HCT116 (cell line): ENCODE results near the gene R3HDM4. TPM values are rescaled to one million over a fixed set of nuclear protein-coding genes. Genes with fewer than 3 reads are reported as not detected.

Source experiments
- ATAC-seq: fragments of 200-7000 bp; cut with Tn5 transposase; 2 replicates; pipeline ENCODE4 v1.9.1; 2020; ENCODE audit warnings: mild to moderate bottlenecking, moderate library complexity
- BruUV-seq: library from RNA; stranded (reverse); fragments of 400-500 nt; replicated peaks from 2 replicates; lab custom pipeline; 2021; lab: Mats Ljungman, UMichigan
- CTCF ChIA-PET: fragments of 300-600 bp; sonication (Branson Sonifier 250); formaldehyde crosslinking; loops from one replicate; lab custom pipeline; 2021; ENCODE audit warnings: antibody characterized with exemption; lab: Charles Lee
- POLR2A ChIA-PET: fragments of 300-600, 350-600 bp; sonication (Branson Sonifier 250); formaldehyde crosslinking; loops from one replicate; lab custom pipeline; 2021; ENCODE audit warnings: antibody characterized with exemption; lab: Charles Lee
- RAD21 ChIA-PET, 2 experiments: fragments of 300-600 bp; sonication (Branson Sonifier 250); formaldehyde crosslinking; loops; one replicate each; lab custom pipeline; 2023; ENCODE audit warnings: low total read pairs in 2 of 2; ENCODE audit not compliant: uncharacterized antibody in 2 of 2, unreplicated experiment in 2 of 2, low non-redundant PET in 1 of 2; lab: Charles Lee
- DNase-seq: peaks from one replicate; pipeline ENCODE4 v3.0.0-alpha.2; 2010; ENCODE audit warnings: low read depth, low spot score
- H2AFZ ChIP-seq: fragments of 200-600 bp; shearing (Covaris generic), sonication (generic); 2 replicates; pipeline ENCODE4 v1.6.1; 2017; ENCODE audit warnings: low read depth, mixed run types, mixed read lengths, antibody characterized with exemption, low read length; ENCODE audit not compliant: poor library complexity, severe bottlenecking
- H3K27ac ChIP-seq: 2 replicates; pipeline ENCODE4 v1.5.1; 2012; ENCODE audit warnings: low read depth, low read length
- H3K27me3 ChIP-seq: fragments of 200-600 bp; sonication (generic); 2 replicates; pipeline ENCODE4 v1.6.1; 2016; ENCODE audit warnings: mixed run types, low read length, mixed read lengths; ENCODE audit not compliant: insufficient read depth
- H3K36me3 ChIP-seq, 2 experiments: fragments of 200-500 bp in 1 of 2; fragments of 200-600 bp in 1 of 2; sonication (Bioruptor generic) in 1 of 2; sonication (generic) in 1 of 2; 2 replicates each; pipeline versions ENCODE4 v1.5.1 to v1.6.1; 2014 to 2016; ENCODE audit warnings: low read length in 2 of 2, inconsistent platforms in 1 of 2, mixed read lengths in 1 of 2, mixed run types in 1 of 2; ENCODE audit not compliant: insufficient read depth in 2 of 2, control insufficient read depth in 1 of 2
- H3K4me1 ChIP-seq, 2 experiments: fragments of 200-600 bp in 1 of 2; sonication (generic) in 1 of 2; 2 replicates each; pipeline versions ENCODE4 v1.5.1 to v1.6.1; 2012 to 2017; ENCODE audit warnings: low read length in 2 of 2, inconsistent platforms in 1 of 2, mild to moderate bottlenecking in 1 of 2, mixed read lengths in 1 of 2, mixed run types in 1 of 2, moderate library complexity in 1 of 2; ENCODE audit not compliant: insufficient read depth in 2 of 2, control insufficient read depth in 1 of 2
- H3K4me2 ChIP-seq: fragments of 200-600 bp; sonication (generic); 2 replicates; pipeline ENCODE4 v1.6.1; 2017; ENCODE audit warnings: mixed run types, low read length, mixed read lengths
- H3K4me3 ChIP-seq, 2 experiments: fragments of 200-600 bp in 1 of 2; sonication (generic) in 1 of 2; replicated peaks in 1 of 2; 2 replicates each; pipeline ENCODE4 v1.5.1; 2011 to 2016; ENCODE audit warnings: low read length in 2 of 2, control low read depth in 1 of 2, low read depth in 1 of 2, mild to moderate bottlenecking in 1 of 2, mixed read lengths in 1 of 2, mixed run types in 1 of 2
- H3K79me2 ChIP-seq: fragments of 200-600 bp; sonication (generic); 2 replicates; pipeline ENCODE4 v1.6.1; 2017; ENCODE audit warnings: mild to moderate bottlenecking, mixed run types, low read length, moderate library complexity, mixed read lengths; ENCODE audit not compliant: insufficient read depth
- H3K9ac ChIP-seq: fragments of 200-600 bp; sonication (generic); 2 replicates; pipeline ENCODE4 v1.6.1; 2016; ENCODE audit warnings: low read length, mixed read lengths
- H3K9me2 ChIP-seq: fragments of 200-600 bp; sonication (generic), shearing (Covaris generic); 2 replicates; pipeline ENCODE4 v1.6.1; 2017; ENCODE audit warnings: mixed run types, mild to moderate bottlenecking, moderate library complexity; ENCODE audit not compliant: insufficient read depth
- H3K9me3 ChIP-seq, 2 experiments: fragments of 200-500 bp in 1 of 2; fragments of 200-600 bp in 1 of 2; sonication (Bioruptor generic) in 1 of 2; sonication (generic) in 1 of 2; 2 replicates each; pipeline ENCODE4 v1.6.1; 2014 to 2017; ENCODE audit warnings: low read length in 2 of 2, mixed read lengths in 2 of 2, inconsistent platforms in 1 of 2, low read depth in 1 of 2, mild to moderate bottlenecking in 1 of 2, mixed run types in 1 of 2, moderate library complexity in 1 of 2; ENCODE audit not compliant: control insufficient read depth in 1 of 2, insufficient read depth in 1 of 2
- H4K20me1 ChIP-seq: fragments of 200-600 bp; sonication (generic), shearing (Covaris generic); 2 replicates; pipeline ENCODE4 v1.6.1; 2017; ENCODE audit warnings: mixed run types, mild to moderate bottlenecking, moderate library complexity; ENCODE audit not compliant: insufficient read depth
- CBX3 ChIP-seq: IDR thresholded peaks from 2 replicates; pipeline ENCODE4 v1.6.1; 2012; ENCODE audit warnings: low read depth
- CEBPB ChIP-seq: IDR thresholded peaks from 2 replicates; pipeline ENCODE4 v1.6.1; 2012; ENCODE audit warnings: low read depth
- CTCF ChIP-seq, 3 experiments: fragments of 200-600 bp in 1 of 3; sonication (generic) in 1 of 3; IDR thresholded peaks in 2 of 3; conservative IDR thresholded peaks in 1 of 3; 2 replicates each; pipeline ENCODE4 v1.5.1; 2012 to 2017; ENCODE audit warnings: low read depth in 2 of 3, low read length in 2 of 3, antibody characterized with exemption in 1 of 3, borderline replicate concordance in 1 of 3, control low read depth in 1 of 3, mild to moderate bottlenecking in 1 of 3, mixed read lengths in 1 of 3, mixed run types in 1 of 3, moderate library complexity in 1 of 3; ENCODE audit not compliant: insufficient read depth in 1 of 3
- EGR1 ChIP-seq: IDR thresholded peaks from 2 replicates; pipeline ENCODE4 v1.6.1; 2012; ENCODE audit warnings: low read depth
- EZH2phosphoT487 ChIP-seq: fragments of 200-600 bp; IDR thresholded peaks from 2 replicates; pipeline ENCODE4 v1.6.1; 2018; ENCODE audit warnings: antibody characterized with exemption, borderline replicate concordance
- FOSL1 ChIP-seq: IDR thresholded peaks from 2 replicates; pipeline ENCODE4 v1.6.1; 2012; ENCODE audit warnings: low read depth
- MAX ChIP-seq: IDR thresholded peaks from 2 replicates; pipeline ENCODE4 v1.6.1; 2012
- POLR2A ChIP-seq: IDR thresholded peaks from 2 replicates; pipeline ENCODE4 v1.7.0; 2011; ENCODE audit warnings: borderline replicate concordance; ENCODE audit not compliant: insufficient read depth, insufficient read length; ENCODE audit errors: extremely low read depth
- POLR2AphosphoS5 ChIP-seq: IDR thresholded peaks from 2 replicates; pipeline ENCODE4 v1.6.1; 2011; ENCODE audit warnings: mild to moderate bottlenecking, low read depth, low read length, moderate library complexity
- RAD21 ChIP-seq: IDR thresholded peaks from 2 replicates; pipeline ENCODE4 v1.6.1; 2012; ENCODE audit warnings: low read depth, mild to moderate bottlenecking
- REST ChIP-seq: IDR thresholded peaks from 2 replicates; pipeline ENCODE4 v1.6.1; 2012; ENCODE audit warnings: low read depth
- SP1 ChIP-seq: IDR thresholded peaks from 2 replicates; pipeline ENCODE4 v1.6.1; 2012; ENCODE audit warnings: low read depth
- SRF ChIP-seq: IDR thresholded peaks from 2 replicates; pipeline ENCODE4 v1.6.1; 2012; ENCODE audit warnings: low read depth
- YY1 ChIP-seq: IDR thresholded peaks from 2 replicates; pipeline ENCODE4 v1.6.1; 2011; ENCODE audit warnings: low read length, low read depth, moderate library complexity, mild to moderate bottlenecking; ENCODE audit not compliant: insufficient replicate concordance; ENCODE audit errors: extremely low read depth
- ZFX ChIP-seq: fragments of 450-650 bp; IDR thresholded peaks from 2 replicates; pipeline ENCODE4 v1.6.1; 2017
- ZNF274 ChIP-seq: fragments of 200-500 bp; sonication (Bioruptor generic); IDR thresholded peaks from 2 replicates; pipeline ENCODE4 v1.6.1; 2014; ENCODE audit warnings: mild to moderate bottlenecking, low read depth, low read length, inconsistent platforms
- intact Hi-C: fragments of 100-400 bp; cut with micrococcal nuclease; formaldehyde crosslinking; loops from 2 replicates; pipeline ENCODE4 v1.10.0; 2022
- total RNA-seq: library from RNA; stranded (reverse); gene quantifications from one replicate; pipeline ENCODE4 v1.2.1, GENCODE V29; 2021; ENCODE audit not compliant: unreplicated experiment

Gene R3HDM4
- total RNA-seq, 1 experiment from 2014 or later = 92.3 TPM

GRCh38 chr19:892894-893689 is 19.9 kb downstream of the R3HDM4 start, which contains the start of the genes MED16 and RNU6-9:
MED16 (minus strand) TSS chr19:893187; CDS start chr19:891131, 2,056 bp downstream.
RNU6-9 (plus strand) TSS chr19:893484.
- peak; percentile 89 for ATAC-seq
- Histone ChIP-seq H3K27ac (peak within 1 kb of the TSS; percentile 82), H3K27me3 (no peaks in the 10 kb centered on the region), H3K9ac (peak within 1 kb of the TSS; percentile 87), H2AFZ (peak within 1 kb of the TSS; percentile 67), H3K4me3 (peak within 1 kb of the TSS; percentile 83 to 85), H4K20me1 (no peaks in the 10 kb centered on the region), H3K79me2 (peaks cover 12% of the 10 kb centered on the region; the same call in 1 of the 2 replicates), H3K4me2 (peak within 1 kb of the TSS; percentile 80), H3K36me3 (peaks cover 6 to 19% of the 10 kb centered on the region in 2 experiments; a peak in 2 of 4 replicates), H3K4me1 (peaks cover 0 to 13% of the 10 kb centered on the region in 2 experiments; a peak in 2 of 4 replicates), H3K9me3 (no peaks in the 10 kb centered on the region), H3K9me2 (no peaks in the 10 kb centered on the region)
- TF ChIP-seq MAX = no peak
- no peak; the same call in 1 of the 2 replicates for TF ChIP-seq CBX3
- no peak for TF ChIP-seq EGR1
- no peak for TF ChIP-seq RAD21
- TF ChIP-seq CEBPB = no peak
- no peak for TF ChIP-seq SP1
- TF ChIP-seq REST = no peak
- no peak for TF ChIP-seq EZH2phosphoT487
- TF ChIP-seq YY1 = peak; percentile 90
- TF ChIP-seq ZNF274 = no peak
- peak; percentile 41 for TF ChIP-seq POLR2A
- no peak for TF ChIP-seq SRF
- TF ChIP-seq CTCF (IDR thresholded peaks at IDR 0.05 in 2 of 3, conservative IDR thresholded peaks at IDR 0.05 in 1 of 3; ENCODE audit: borderline replicate concordance in 1 of 3, insufficient read depth in 1 of 3, low read depth in 2 of 3, low read length in 2 of 3) = no peak
- peak; percentile 77 for TF ChIP-seq POLR2AphosphoS5
- TF ChIP-seq ZFX = peak; percentile 65; the same call in 1 of the 2 replicates
- TF ChIP-seq FOSL1 = no peak
- POLR2A ChIA-PET = interaction anchor here (0.5 to 0.9 kb wide), 3 partner anchors 15 to 376 kb away, joined by 3 to 5 read pairs (median 4); partner anchors contain the start of gene CIRBP
- peak; percentile 86 for DNase-seq
- RAD21 ChIA-PET = interaction anchor here in 1 of 2 experiments (0.6 kb wide), 2 partner anchors 10 to 122 kb away, joined by 3 to 4 read pairs; no protein-coding TSS in a partner anchor
- CTCF ChIA-PET = no interaction called here
- intact Hi-C loops = no loop called here
- TSS peak; percentile 100 for BruUV-seq
